C4-2B (cell line): ENCODE measurements around the gene ZNF853.

Experiments used
- H3K27ac ChIP-seq: fragments of 450-650 bp; 2 replicates; pipeline ENCODE4 v1.5.1; 2017
- CTCF ChIP-seq: fragments of 450-650 bp; conservative IDR thresholded peaks from 2 replicates; pipeline ENCODE4 v1.5.1; 2017; ENCODE audit warnings: mild to moderate bottlenecking
- ZFX ChIP-seq: fragments of 450-650 bp; IDR thresholded peaks from 2 replicates; pipeline ENCODE4 v1.6.1; 2017

ZNF853 gene

GRCh38 chr7:6614953-6615722 lies at the start of gene ZNF853:
TSS of gene ZNF853 (plus strand) at chr7:6615610. CDS start at chr7:6616175, 565 bp downstream.
- no peak for TF ChIP-seq CTCF
- TF ChIP-seq ZFX, result no peak
- no peak within 1 kb of the TSS for H3K27ac ChIP-seq

- no peak overlapping the region for H3K27ac ChIP-seq
- TF ChIP-seq ZFX, result no peak
- no peak for TF ChIP-seq CTCF
Measured at GRCh38 chr7:6565655-6566054, 49.8 kb upstream of the ZNF853 start.

GRCh38 chr7:6567886-6568285 lies 47.5 kb upstream of the ZNF853 start:
- H3K27ac ChIP-seq, result no peak overlapping the region
- no peak for TF ChIP-seq ZFX
- TF ChIP-seq CTCF, result no peak

- no peak for TF ChIP-seq CTCF
- no peak for TF ChIP-seq ZFX
- H3K27ac ChIP-seq, result no peak overlapping the region
Measured at GRCh38 chr7:6571160-6571779, 44.1 kb upstream of the ZNF853 start.

GRCh38 chr7:6575281-6576023 lies 40.0 kb upstream of the ZNF853 start:
- TF ChIP-seq ZFX (no peak), CTCF (no peak)

GRCh38 chr7:6576024-6576866 lies 39.2 kb upstream of the ZNF853 start:
- H3K27ac ChIP-seq, result peak overlapping the region; percentile 54
- no peak for TF ChIP-seq ZFX
- TF ChIP-seq CTCF, result no peak; the same call in 1 of the 2 replicates

More at GRCh38 chr7:6575281-6576023, 40.0 kb upstream of the ZNF853 start:
- H3K27ac ChIP-seq, result no peak overlapping the region

GRCh38 chr7:6576867-6577368 lies 38.5 kb upstream of the ZNF853 start:
- H3K27ac ChIP-seq, result peak overlapping the region; percentile 74
